HEK293T (cell line): ENCODE results near the gene JARID2.

Experiments used
- BHLHE40 ChIP-seq: fragments of 450-650 bp; IDR thresholded peaks from 2 replicates; pipeline ENCODE4 v1.6.1; 2016; ENCODE audit warnings: mild to moderate bottlenecking, moderate library complexity, borderline replicate concordance
- CTBP1 ChIP-seq: fragments of 450-650 bp; IDR thresholded peaks from 2 replicates; pipeline ENCODE4 v1.6.1; 2016; ENCODE audit warnings: borderline replicate concordance
- ELF4 ChIP-seq: fragments of 450-650 bp; IDR thresholded peaks from 2 replicates; pipeline ENCODE4 v1.6.1; 2017; ENCODE audit warnings: antibody characterized with exemption
- FOXA1 ChIP-seq: fragments of 450-650 bp; IDR thresholded peaks from 2 replicates; pipeline ENCODE4 v1.6.1; 2016; ENCODE audit warnings: mild to moderate bottlenecking
- FOXK2 ChIP-seq: fragments of 450-650 bp; IDR thresholded peaks from 2 replicates; pipeline ENCODE4 v1.6.1; 2016; ENCODE audit warnings: mild to moderate bottlenecking
- FOXM1 ChIP-seq: fragments of 450-650 bp; IDR thresholded peaks from 2 replicates; pipeline ENCODE4 v1.6.1; 2017; ENCODE audit warnings: mild to moderate bottlenecking, borderline replicate concordance
- HDGF ChIP-seq: fragments of 450-650 bp; IDR thresholded peaks from 2 replicates; pipeline ENCODE4 v1.6.1; 2017; ENCODE audit warnings: antibody characterized with exemption, borderline replicate concordance
- LEF1 ChIP-seq: fragments of 450-650 bp; IDR thresholded peaks from 2 replicates; pipeline ENCODE4 v1.6.1; 2017; ENCODE audit warnings: mild to moderate bottlenecking, borderline replicate concordance
- PKNOX1 ChIP-seq: fragments of 450-650 bp; IDR thresholded peaks from 2 replicates; pipeline ENCODE4 v1.6.1; 2016
- SP1 ChIP-seq: fragments of 450-650 bp; IDR thresholded peaks from 2 replicates; pipeline ENCODE4 v1.6.1; 2017
- SUZ12 ChIP-seq: fragments of 450-650 bp; IDR thresholded peaks from 2 replicates; pipeline ENCODE4 v1.6.1; 2016; ENCODE audit warnings: mild to moderate bottlenecking
- TARDBP ChIP-seq: fragments of 450-650 bp; IDR thresholded peaks from 2 replicates; pipeline ENCODE4 v1.6.1; 2016
- ZNF384 ChIP-seq: fragments of 450-650 bp; IDR thresholded peaks from 2 replicates; pipeline ENCODE4 v1.6.1; 2016

- no peak for TF ChIP-seq PKNOX1
- TF ChIP-seq FOXM1: no peak
- TF ChIP-seq ELF4: no peak
- no peak for TF ChIP-seq FOXA1
- no peak for TF ChIP-seq ZNF384
- no peak for TF ChIP-seq BHLHE40
- no peak for TF ChIP-seq HDGF
- TF ChIP-seq CTBP1: no peak
- no peak for TF ChIP-seq SP1
- no peak for TF ChIP-seq SUZ12
- TF ChIP-seq LEF1: no peak
- no peak for TF ChIP-seq TARDBP
- no peak for TF ChIP-seq FOXK2
These were observed 189.6 kb downstream of the JARID2 start for GRCh38 chr6:15435468-15435867.
